HG02981 (cell line): Measurements from ENCODE around the gene KIAA0930.

Experiments used
- ATAC-seq: cut with Tn5 transposase; IDR thresholded peaks from one replicate; pipeline ENCODE4 v1.9.1; 2021; ENCODE audit warnings: mild to moderate bottlenecking, moderate library complexity; ENCODE audit not compliant: unreplicated experiment

KIAA0930 gene

GRCh38 chr22:45144916-45145315 lies 95.8 kb downstream of the KIAA0930 start:
- no peak for ATAC-seq

GRCh38 chr22:45142376-45142775 lies 98.3 kb downstream of the KIAA0930 start:
- no peak for ATAC-seq
